ENCODE data around the gene UBA3. TPM values are rescaled to one million over a fixed set of nuclear protein-coding genes. Genes with fewer than 3 reads are reported as not detected.
A peak's percentile ranks its signal among the peaks of the same experiment; 100 is the strongest.

The UBA3 gene
- total RNA-seq, 4 donors from 2014 or later, result 62.9 to 122 (median 91.0) TPM

DNA sequence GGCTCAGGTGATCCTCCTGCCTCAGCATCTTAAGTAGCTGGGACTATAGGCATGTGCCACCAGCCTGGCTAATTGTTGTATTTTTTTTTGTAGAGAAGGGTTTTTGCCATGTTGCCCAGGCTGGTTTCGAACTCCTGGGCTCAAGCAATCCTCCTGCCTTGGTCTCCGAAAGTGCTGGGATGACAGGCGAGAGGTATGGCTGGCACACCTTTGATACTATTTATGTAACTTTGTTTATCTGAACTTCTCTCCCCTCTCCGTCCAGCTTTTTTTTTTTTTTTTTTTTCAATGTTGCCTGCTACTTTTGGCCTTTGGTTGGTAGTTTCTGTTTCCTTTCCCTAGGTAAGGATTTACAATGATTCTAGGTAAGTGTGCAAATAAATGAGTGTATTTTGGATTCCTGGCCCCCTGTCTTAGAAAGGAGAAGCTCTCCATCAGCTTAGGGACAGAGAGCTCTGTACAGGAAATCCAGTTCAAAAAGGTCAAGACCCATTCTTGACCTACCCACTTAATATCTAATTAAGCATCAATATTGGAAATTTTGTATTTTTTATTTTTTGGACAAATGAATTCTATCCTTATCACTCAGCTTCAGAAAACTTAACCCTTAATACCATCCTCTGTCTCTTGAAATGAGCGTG, 11.3 kb upstream of the UBA3 start:
- intact Hi-C loops (cut with DNase I; ENCODE audit: low total_unique reads), result no loop called here
- Histone ChIP-seq H3K9me3 (no peaks in the 10 kb centered on the region), H3K27me3 (no peaks in the 10 kb centered on the region), H3K27ac (peak overlapping the region; percentile 4 to 69), H3K36me3 (no peaks in the 10 kb centered on the region), H3K4me3 (no peak overlapping the region), H3K4me1 (peaks cover 19 to 26% of the 10 kb centered on the region in 2 donors)
- TF ChIP-seq POLR2A (IDR thresholded peaks at IDR 0.05), result no peak
- TF ChIP-seq, protein P1, sequence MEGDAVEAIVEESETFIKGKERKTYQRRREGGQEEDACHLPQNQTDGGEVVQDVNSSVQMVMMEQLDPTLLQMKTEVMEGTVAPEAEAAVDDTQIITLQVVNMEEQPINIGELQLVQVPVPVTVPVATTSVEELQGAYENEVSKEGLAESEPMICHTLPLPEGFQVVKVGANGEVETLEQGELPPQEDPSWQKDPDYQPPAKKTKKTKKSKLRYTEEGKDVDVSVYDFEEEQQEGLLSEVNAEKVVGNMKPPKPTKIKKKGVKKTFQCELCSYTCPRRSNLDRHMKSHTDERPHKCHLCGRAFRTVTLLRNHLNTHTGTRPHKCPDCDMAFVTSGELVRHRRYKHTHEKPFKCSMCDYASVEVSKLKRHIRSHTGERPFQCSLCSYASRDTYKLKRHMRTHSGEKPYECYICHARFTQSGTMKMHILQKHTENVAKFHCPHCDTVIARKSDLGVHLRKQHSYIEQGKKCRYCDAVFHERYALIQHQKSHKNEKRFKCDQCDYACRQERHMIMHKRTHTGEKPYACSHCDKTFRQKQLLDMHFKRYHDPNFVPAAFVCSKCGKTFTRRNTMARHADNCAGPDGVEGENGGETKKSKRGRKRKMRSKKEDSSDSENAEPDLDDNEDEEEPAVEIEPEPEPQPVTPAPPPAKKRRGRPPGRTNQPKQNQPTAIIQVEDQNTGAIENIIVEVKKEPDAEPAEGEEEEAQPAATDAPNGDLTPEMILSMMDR (IDR thresholded peaks at IDR 0.05), result no peak
- DNase-seq, result no peak

DNA sequence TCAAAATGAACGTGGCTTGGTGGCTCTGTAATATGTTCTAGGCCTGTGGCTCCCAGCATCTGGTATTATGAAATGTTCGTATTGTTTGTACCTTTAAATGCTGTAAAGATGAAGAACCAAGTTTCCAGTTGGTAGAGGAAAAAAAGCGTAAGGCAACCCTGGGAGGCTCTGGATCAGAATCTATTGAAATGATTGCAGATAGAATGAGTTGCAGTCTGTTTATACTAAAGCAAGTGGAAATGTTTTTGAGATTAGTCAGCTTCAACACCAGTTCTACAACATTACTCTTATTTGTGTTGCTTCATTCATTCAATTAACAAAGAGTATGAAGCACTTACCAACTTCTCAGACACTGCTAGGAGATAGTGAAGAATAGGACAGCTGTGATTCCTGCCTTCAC, 9.9 kb upstream of the UBA3 start:
- no peak overlapping the region for H3K4me3 ChIP-seq
- intact Hi-C loops (cut with DNase I; ENCODE audit: low total_unique reads), result no loop called here
- TF ChIP-seq, protein P1 (IDR thresholded peaks at IDR 0.05), result no peak
- no peak for TF ChIP-seq POLR2A (IDR thresholded peaks at IDR 0.05)
- no peaks in the 10 kb centered on the region for H3K9me3 ChIP-seq
- DNase-seq, result no peak
- H3K36me3 ChIP-seq, result no peaks in the 10 kb centered on the region
- peak overlapping the region in 1 of 2 donors; percentile 35 for H3K27ac ChIP-seq
- no peaks in the 10 kb centered on the region for H3K27me3 ChIP-seq
- H3K4me1 ChIP-seq, result peaks cover 16 to 19% of the 10 kb centered on the region in 2 donors

DNA sequence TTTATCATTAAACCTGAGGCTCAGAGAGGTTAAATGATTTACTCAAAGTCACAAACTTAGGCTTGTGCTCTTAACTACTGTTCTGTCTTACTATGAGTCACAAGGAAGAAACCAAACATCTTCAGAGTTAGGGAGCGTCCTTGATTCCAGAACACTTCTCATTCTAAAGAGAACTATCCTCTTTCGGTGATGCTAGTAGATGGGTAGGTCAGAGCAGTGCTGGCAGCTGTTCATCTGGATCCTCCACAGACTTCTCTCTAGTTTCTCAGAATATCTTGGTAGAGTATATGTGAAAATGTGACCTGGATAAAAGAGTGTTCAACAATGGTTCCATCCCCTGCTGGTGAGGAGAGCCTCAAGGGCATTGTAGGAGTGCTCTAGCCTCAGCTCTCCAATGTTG, 7.9 kb upstream of the UBA3 start:
- H3K27ac ChIP-seq, result peak overlapping the region; percentile 92 to 93
- H3K4me1 ChIP-seq, result peaks cover 8 to 16% of the 10 kb centered on the region in 2 donors
- H3K4me3 ChIP-seq, result peak overlapping the region in 1 of 2 donors; percentile 5
- DNase-seq, result no peak
- TF ChIP-seq, protein P1 (IDR thresholded peaks at IDR 0.05), result no peak
- TF ChIP-seq POLR2A (IDR thresholded peaks at IDR 0.05), result no peak
- H3K9me3 ChIP-seq, result no peaks in the 10 kb centered on the region
- no peaks in the 10 kb centered on the region for H3K27me3 ChIP-seq
- H3K36me3 ChIP-seq, result no peaks in the 10 kb centered on the region
- intact Hi-C loops (cut with DNase I; ENCODE audit: low total_unique reads), result no loop called here

DNA sequence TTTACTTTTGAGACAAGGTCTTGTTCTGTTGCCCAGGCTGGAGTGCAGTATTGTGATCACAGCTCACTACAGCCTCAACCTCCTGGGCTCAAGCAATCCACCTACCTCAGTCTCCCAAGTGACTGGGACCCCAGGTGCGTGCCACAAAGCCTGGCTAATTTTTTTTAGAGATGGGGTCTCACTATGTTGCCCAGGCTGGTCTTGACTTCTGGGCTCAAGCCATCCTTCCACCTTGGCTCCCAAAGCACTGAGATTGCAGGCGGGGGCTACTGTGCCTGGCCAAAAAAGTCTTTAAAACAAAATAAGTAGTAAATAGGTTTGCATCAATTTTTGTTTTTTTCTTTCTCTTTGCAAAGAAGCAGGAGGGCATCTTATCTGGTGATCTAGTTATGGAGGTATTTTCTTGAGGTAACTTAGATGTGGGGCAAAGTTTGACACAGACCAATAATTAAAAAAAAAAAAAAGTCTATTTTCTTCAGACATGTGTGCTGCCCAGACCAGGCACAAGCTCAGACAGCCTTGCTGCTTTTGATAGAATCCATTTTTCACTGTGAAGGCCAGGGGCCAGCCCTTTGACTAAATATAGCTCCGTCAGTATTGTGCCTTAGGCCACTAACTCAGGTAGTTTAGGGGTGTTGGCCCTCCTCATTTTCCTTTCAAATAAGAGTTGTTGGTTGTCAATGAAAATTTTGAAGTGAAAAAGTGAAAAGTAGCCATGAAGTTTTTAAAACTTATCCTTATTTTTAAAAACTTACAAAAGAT, 7.0 kb upstream of the UBA3 start:
- no peak for DNase-seq
- TF ChIP-seq, protein P1 (IDR thresholded peaks at IDR 0.05), result no peak
- no peak for TF ChIP-seq POLR2A (IDR thresholded peaks at IDR 0.05)
- no peaks in the 10 kb centered on the region for H3K36me3 ChIP-seq
- H3K27ac ChIP-seq, result peak overlapping the region; percentile 92 to 93
- H3K9me3 ChIP-seq, result no peaks in the 10 kb centered on the region
- intact Hi-C loops (cut with DNase I; ENCODE audit: low total_unique reads), result no loop called here
- peaks cover 8 to 14% of the 10 kb centered on the region in 2 donors for H3K4me1 ChIP-seq
- H3K4me3 ChIP-seq, result peak overlapping the region; percentile 87 to 90
- H3K27me3 ChIP-seq, result no peaks in the 10 kb centered on the region

Data from uterus (tissue), 4 donors.